ENCODE data around the gene FARP1.

The FARP1 gene

GRCh38 chr13:98401934-98402333 lies 259.0 kb downstream of the FARP1 start:
- Histone ChIP-seq H3K27ac (no peak overlapping the region), H3K27me3 (peaks cover 16% of the 10 kb centered on the region), H3K36me3 (no peaks in the 10 kb centered on the region), H3K9me3 (no peaks in the 10 kb centered on the region), H3K4me1 (ENCODE audit: control insufficient read depth in 1 of 2, insufficient read depth in 1 of 2, low read depth in 1 of 2, low read length in 1 of 2) (no peaks in the 10 kb centered on the region), H3K4me3 (ENCODE audit: low read depth in 1 of 2, low read length in 1 of 2) (no peak overlapping the region)
- no peak for TF ChIP-seq CTCF (IDR thresholded peaks at IDR 0.05)

GRCh38 chr13:98403076-98403475 lies 260.2 kb downstream of the FARP1 start:
- Histone ChIP-seq H3K9me3 (no peaks in the 10 kb centered on the region), H3K27me3 (peaks cover 9% of the 10 kb centered on the region), H3K4me1 (ENCODE audit: control insufficient read depth in 1 of 2, insufficient read depth in 1 of 2, low read depth in 1 of 2, low read length in 1 of 2) (no peaks in the 10 kb centered on the region), H3K27ac (no peak overlapping the region), H3K4me3 (ENCODE audit: low read depth in 1 of 2, low read length in 1 of 2) (no peak overlapping the region), H3K36me3 (no peaks in the 10 kb centered on the region)
- no peak for TF ChIP-seq CTCF (IDR thresholded peaks at IDR 0.05)

- no peaks in the 10 kb centered on the region for H3K36me3 ChIP-seq
- no peak overlapping the region for H3K27ac ChIP-seq
- H3K4me3 ChIP-seq (ENCODE audit: low read depth in 1 of 2, low read length in 1 of 2) = no peak overlapping the region
- TF ChIP-seq CTCF (IDR thresholded peaks at IDR 0.05) = no peak
- H3K9me3 ChIP-seq = no peaks in the 10 kb centered on the region
- peaks cover 19% of the 10 kb centered on the region in 2 experiments for H3K4me1 ChIP-seq (ENCODE audit: control insufficient read depth in 1 of 2, insufficient read depth in 1 of 2, low read depth in 1 of 2, low read length in 1 of 2)
- H3K27me3 ChIP-seq = no peaks in the 10 kb centered on the region
These were observed 262.2 kb downstream of the FARP1 start for GRCh38 chr13:98405107-98405571.

- TF ChIP-seq CTCF (IDR thresholded peaks at IDR 0.05) = no peak
- H3K27ac ChIP-seq = no peak overlapping the region
- no peak overlapping the region for H3K4me3 ChIP-seq (ENCODE audit: low read depth in 1 of 2, low read length in 1 of 2)
- no peaks in the 10 kb centered on the region for H3K9me3 ChIP-seq
- no peaks in the 10 kb centered on the region for H3K27me3 ChIP-seq
- no peaks in the 10 kb centered on the region for H3K36me3 ChIP-seq
- H3K4me1 ChIP-seq (ENCODE audit: control insufficient read depth in 1 of 2, insufficient read depth in 1 of 2, low read depth in 1 of 2, low read length in 1 of 2) = peaks cover 20 to 21% of the 10 kb centered on the region in 2 experiments
These were observed 262.9 kb downstream of the FARP1 start for GRCh38 chr13:98405690-98406344.

GRCh38 chr13:98406427-98406826 lies 263.5 kb downstream of the FARP1 start:
- H3K9me3 ChIP-seq = no peaks in the 10 kb centered on the region
- no peak overlapping the region for H3K27ac ChIP-seq
- H3K27me3 ChIP-seq = no peaks in the 10 kb centered on the region
- no peak overlapping the region for H3K4me3 ChIP-seq (ENCODE audit: low read depth in 1 of 2, low read length in 1 of 2)
- H3K36me3 ChIP-seq = no peaks in the 10 kb centered on the region
- H3K4me1 ChIP-seq (ENCODE audit: control insufficient read depth in 1 of 2, insufficient read depth in 1 of 2, low read depth in 1 of 2, low read length in 1 of 2) = peaks cover 25 to 26% of the 10 kb centered on the region in 2 experiments
- no peak for TF ChIP-seq CTCF (IDR thresholded peaks at IDR 0.05)

All from neutrophil (primary cell).